C4-2B (cell line): ENCODE measurements around the gene PARD3B.

Experiments used
- ZFX ChIP-seq: fragments of 450-650 bp; IDR thresholded peaks from 2 replicates; pipeline ENCODE4 v1.6.1; 2017
- TF ChIP-seq, protein P1 (sequence below): fragments of 450-650 bp; conservative IDR thresholded peaks from 2 replicates; pipeline ENCODE4 v1.5.1; 2017; ENCODE audit warnings: mild to moderate bottlenecking

DNA sequence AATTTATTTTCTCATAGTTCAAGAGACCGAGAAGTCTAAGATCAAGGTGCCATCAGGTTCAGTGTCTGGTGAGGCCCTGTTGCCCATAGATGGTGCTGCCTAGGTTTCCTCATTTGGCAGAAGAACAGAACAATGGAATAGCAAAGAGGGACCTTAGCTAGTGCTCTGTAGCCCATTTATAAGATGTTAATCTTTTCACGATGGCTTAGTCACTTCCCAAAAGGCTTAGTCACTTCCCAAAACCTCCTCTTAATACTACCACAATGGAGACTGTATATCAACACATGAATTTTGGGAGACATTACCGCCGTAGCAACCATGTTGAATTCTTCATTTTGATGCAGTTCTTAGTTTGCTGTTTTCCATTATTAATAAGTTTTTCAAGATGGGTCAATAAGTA, 890.7 kb downstream of the PARD3B start:
- TF ChIP-seq, protein P1, sequence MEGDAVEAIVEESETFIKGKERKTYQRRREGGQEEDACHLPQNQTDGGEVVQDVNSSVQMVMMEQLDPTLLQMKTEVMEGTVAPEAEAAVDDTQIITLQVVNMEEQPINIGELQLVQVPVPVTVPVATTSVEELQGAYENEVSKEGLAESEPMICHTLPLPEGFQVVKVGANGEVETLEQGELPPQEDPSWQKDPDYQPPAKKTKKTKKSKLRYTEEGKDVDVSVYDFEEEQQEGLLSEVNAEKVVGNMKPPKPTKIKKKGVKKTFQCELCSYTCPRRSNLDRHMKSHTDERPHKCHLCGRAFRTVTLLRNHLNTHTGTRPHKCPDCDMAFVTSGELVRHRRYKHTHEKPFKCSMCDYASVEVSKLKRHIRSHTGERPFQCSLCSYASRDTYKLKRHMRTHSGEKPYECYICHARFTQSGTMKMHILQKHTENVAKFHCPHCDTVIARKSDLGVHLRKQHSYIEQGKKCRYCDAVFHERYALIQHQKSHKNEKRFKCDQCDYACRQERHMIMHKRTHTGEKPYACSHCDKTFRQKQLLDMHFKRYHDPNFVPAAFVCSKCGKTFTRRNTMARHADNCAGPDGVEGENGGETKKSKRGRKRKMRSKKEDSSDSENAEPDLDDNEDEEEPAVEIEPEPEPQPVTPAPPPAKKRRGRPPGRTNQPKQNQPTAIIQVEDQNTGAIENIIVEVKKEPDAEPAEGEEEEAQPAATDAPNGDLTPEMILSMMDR: no peak
- TF ChIP-seq ZFX: no peak
